Astrocyte (in vitro differentiated cells and primary cell): ENCODE measurements around the gene PCDHGC4. TPM values are rescaled to one million over a fixed set of nuclear protein-coding genes. Genes with fewer than 3 reads are reported as not detected.

Experiments used
- DNase-seq: peaks from one replicate; pipeline ENCODE4 v3.0.0-alpha.2; 2010; ENCODE audit warnings: low read depth
- FAIRE-seq: peaks from 2 replicates; lab custom pipeline; 2011; peaks lifted over from hg19 to GRCh38; lab: Jason Lieb, UNC
- H2AFZ ChIP-seq: 2 replicates; pipeline ENCODE4 v1.6.0; 2012; ENCODE audit warnings: low read depth, low read length, inconsistent platforms
- H3K27ac ChIP-seq: 2 replicates; pipeline ENCODE4 v1.5.1; 2011; ENCODE audit warnings: low read depth, low read length, inconsistent platforms
- H3K27me3 ChIP-seq: 2 replicates; pipeline ENCODE4 v1.6.0; 2011; ENCODE audit warnings: low read length, inconsistent platforms; ENCODE audit not compliant: insufficient read depth
- H3K36me3 ChIP-seq: 2 replicates; pipeline ENCODE4 v1.5.1; 2011; ENCODE audit warnings: low read length, inconsistent platforms; ENCODE audit not compliant: insufficient read depth
- H3K4me1 ChIP-seq: 2 replicates; pipeline ENCODE4 v1.5.1; 2011; ENCODE audit warnings: low read length, inconsistent platforms; ENCODE audit not compliant: insufficient read depth
- H3K4me2 ChIP-seq: 2 replicates; pipeline ENCODE4 v1.6.0; 2012; ENCODE audit warnings: low read length, inconsistent platforms
- H3K4me3 ChIP-seq: 2 replicates; pipeline ENCODE4 v1.5.1; 2011; ENCODE audit warnings: low read depth, mild to moderate bottlenecking, low read length, inconsistent platforms; ENCODE audit not compliant: insufficient read depth
- H3K79me2 ChIP-seq: 2 replicates; pipeline ENCODE4 v1.6.0; 2012; ENCODE audit warnings: mild to moderate bottlenecking, low read length, inconsistent platforms; ENCODE audit not compliant: insufficient read depth
- H3K9ac ChIP-seq: 2 replicates; pipeline ENCODE4 v1.6.0; 2012; ENCODE audit warnings: mild to moderate bottlenecking, low read length, inconsistent platforms
- H3K9me3 ChIP-seq: 2 replicates; pipeline ENCODE4 v1.5.1; 2012; ENCODE audit warnings: low read depth, mild to moderate bottlenecking, low read length, inconsistent platforms; ENCODE audit not compliant: insufficient read depth
- H4K20me1 ChIP-seq: 2 replicates; pipeline ENCODE4 v1.6.0; 2012; ENCODE audit warnings: low read length, inconsistent platforms; ENCODE audit not compliant: insufficient read depth
- H3K27ac Mint-ChIP-seq: one replicate; pipeline ENCODE4 v1.8.0; 2021; ENCODE audit warnings: mild to moderate bottlenecking, mixed read lengths; ENCODE audit not compliant: unreplicated experiment
- H3K27me3 Mint-ChIP-seq: one replicate; pipeline ENCODE4 v1.8.0; 2021; ENCODE audit warnings: low read depth, mixed read lengths; ENCODE audit not compliant: unreplicated experiment
- H3K36me3 Mint-ChIP-seq: one replicate; pipeline ENCODE4 v1.8.0; 2021; ENCODE audit warnings: low read depth, mixed read lengths; ENCODE audit not compliant: unreplicated experiment
- H3K4me1 Mint-ChIP-seq: one replicate; pipeline ENCODE4 v1.8.0; 2021; ENCODE audit warnings: low read depth, mixed read lengths; ENCODE audit not compliant: unreplicated experiment
- H3K4me3 Mint-ChIP-seq: one replicate; pipeline ENCODE4 v1.8.0; 2021; ENCODE audit warnings: mild to moderate bottlenecking, moderate library complexity, mixed read lengths; ENCODE audit not compliant: unreplicated experiment
- H3K9me3 Mint-ChIP-seq: one replicate; pipeline ENCODE4 v1.8.0; 2021; ENCODE audit warnings: mild to moderate bottlenecking, mixed read lengths; ENCODE audit not compliant: unreplicated experiment
- EZH2 ChIP-seq: IDR thresholded peaks from 2 replicates; pipeline ENCODE4 v1.6.1; 2012; ENCODE audit warnings: mild to moderate bottlenecking, low read length, inconsistent platforms; ENCODE audit not compliant: insufficient read depth
- total RNA-seq: library from RNA; stranded (reverse); gene quantifications from 2 replicates; pipeline ENCODE4 v1.2.1, GENCODE V29; 2021
- TF ChIP-seq, protein P1 (sequence below): IDR thresholded peaks from 2 replicates; pipeline ENCODE4 v1.5.1; 2011; ENCODE audit warnings: low read depth, mild to moderate bottlenecking, inconsistent platforms, low read length, moderate library complexity; ENCODE audit not compliant: insufficient read depth

PCDHGC4 gene
- total RNA-seq, 1 donor from 2014 or later = 7.4 TPM

DNA sequence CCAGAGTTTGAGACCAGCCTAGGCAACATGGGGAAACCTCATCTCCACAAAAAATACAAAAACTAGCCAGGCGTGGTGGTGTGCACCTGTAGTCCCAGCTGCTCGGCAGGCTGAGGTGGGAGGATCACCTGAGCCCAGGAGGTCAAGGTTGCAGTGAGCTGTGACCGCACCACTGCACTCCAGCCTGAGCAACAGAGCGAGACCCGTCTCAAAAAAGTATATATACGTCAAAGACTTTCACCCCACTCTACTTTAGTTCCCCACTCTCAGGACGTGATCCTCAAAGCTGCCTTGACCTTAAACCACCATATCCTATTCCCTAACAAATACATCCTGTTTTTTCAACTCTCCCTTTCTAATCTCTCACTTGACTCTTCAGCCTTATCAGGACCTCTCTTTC is 45.0 kb downstream of the PCDHGC4 start:
- H3K4me2 ChIP-seq = no peak overlapping the region
- Mint-ChIP-seq H3K27ac (no peak overlapping the region), H3K4me3 (no peak overlapping the region), H3K27me3 (no peaks in the 10 kb centered on the region), H3K4me1 (peaks cover 24% of the 10 kb centered on the region), H3K9me3 (no peaks in the 10 kb centered on the region), H3K36me3 (peaks cover 14% of the 10 kb centered on the region)
- no peaks in the 10 kb centered on the region for H3K27me3 ChIP-seq
- H2AFZ ChIP-seq = no peak overlapping the region
- no peak overlapping the region for H3K27ac ChIP-seq
- no peaks in the 10 kb centered on the region for H3K9me3 ChIP-seq
- no peak overlapping the region for H3K9ac ChIP-seq
- no peaks in the 10 kb centered on the region for H3K79me2 ChIP-seq
- H3K4me1 ChIP-seq = peaks cover 27% of the 10 kb centered on the region
- FAIRE-seq = no peak
- TF ChIP-seq, protein P1, sequence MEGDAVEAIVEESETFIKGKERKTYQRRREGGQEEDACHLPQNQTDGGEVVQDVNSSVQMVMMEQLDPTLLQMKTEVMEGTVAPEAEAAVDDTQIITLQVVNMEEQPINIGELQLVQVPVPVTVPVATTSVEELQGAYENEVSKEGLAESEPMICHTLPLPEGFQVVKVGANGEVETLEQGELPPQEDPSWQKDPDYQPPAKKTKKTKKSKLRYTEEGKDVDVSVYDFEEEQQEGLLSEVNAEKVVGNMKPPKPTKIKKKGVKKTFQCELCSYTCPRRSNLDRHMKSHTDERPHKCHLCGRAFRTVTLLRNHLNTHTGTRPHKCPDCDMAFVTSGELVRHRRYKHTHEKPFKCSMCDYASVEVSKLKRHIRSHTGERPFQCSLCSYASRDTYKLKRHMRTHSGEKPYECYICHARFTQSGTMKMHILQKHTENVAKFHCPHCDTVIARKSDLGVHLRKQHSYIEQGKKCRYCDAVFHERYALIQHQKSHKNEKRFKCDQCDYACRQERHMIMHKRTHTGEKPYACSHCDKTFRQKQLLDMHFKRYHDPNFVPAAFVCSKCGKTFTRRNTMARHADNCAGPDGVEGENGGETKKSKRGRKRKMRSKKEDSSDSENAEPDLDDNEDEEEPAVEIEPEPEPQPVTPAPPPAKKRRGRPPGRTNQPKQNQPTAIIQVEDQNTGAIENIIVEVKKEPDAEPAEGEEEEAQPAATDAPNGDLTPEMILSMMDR = no peak
- no peak for TF ChIP-seq EZH2
- H3K4me3 ChIP-seq = no peak overlapping the region
- DNase-seq = no peak
- H4K20me1 ChIP-seq = no peaks in the 10 kb centered on the region
- H3K36me3 ChIP-seq = peaks cover 27% of the 10 kb centered on the region

DNA sequence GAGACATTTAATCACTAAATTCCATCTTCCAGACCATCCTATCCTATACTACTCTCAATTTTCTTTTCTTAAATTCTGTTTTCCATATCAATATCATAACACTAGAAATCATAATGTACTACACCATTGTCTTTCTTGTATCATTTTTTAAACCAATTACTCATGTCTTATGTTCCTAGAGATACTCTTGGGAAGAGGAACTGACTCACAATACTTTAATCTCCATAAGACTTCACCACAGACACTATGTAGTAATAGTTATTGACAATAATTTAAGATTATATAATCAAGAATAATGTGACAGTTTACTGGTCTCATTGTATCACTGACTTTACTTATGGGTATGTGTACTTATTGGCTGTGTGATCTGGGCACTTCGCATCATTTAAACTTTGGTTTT is 47.9 kb downstream of the PCDHGC4 start:
- Histone ChIP-seq H3K79me2 (no peaks in the 10 kb centered on the region), H3K4me1 (peaks cover 15% of the 10 kb centered on the region), H2AFZ (no peak overlapping the region), H3K27me3 (no peaks in the 10 kb centered on the region), H3K36me3 (peaks cover 20% of the 10 kb centered on the region), H3K4me3 (no peak overlapping the region), H3K9me3 (no peaks in the 10 kb centered on the region), H3K9ac (no peak overlapping the region), H3K4me2 (no peak overlapping the region), H3K27ac (no peak overlapping the region), H4K20me1 (no peaks in the 10 kb centered on the region)
- peaks cover 13% of the 10 kb centered on the region for H3K4me1 Mint-ChIP-seq
- no peak overlapping the region for H3K27ac Mint-ChIP-seq
- TF ChIP-seq, protein P1 = no peak
- no peak for TF ChIP-seq EZH2
- H3K36me3 Mint-ChIP-seq = peaks cover 9% of the 10 kb centered on the region
- DNase-seq = no peak
- no peak overlapping the region for H3K4me3 Mint-ChIP-seq
- no peak for FAIRE-seq
- no peaks in the 10 kb centered on the region for H3K27me3 Mint-ChIP-seq
- peaks cover 1% of the 10 kb centered on the region for H3K9me3 Mint-ChIP-seq

DNA sequence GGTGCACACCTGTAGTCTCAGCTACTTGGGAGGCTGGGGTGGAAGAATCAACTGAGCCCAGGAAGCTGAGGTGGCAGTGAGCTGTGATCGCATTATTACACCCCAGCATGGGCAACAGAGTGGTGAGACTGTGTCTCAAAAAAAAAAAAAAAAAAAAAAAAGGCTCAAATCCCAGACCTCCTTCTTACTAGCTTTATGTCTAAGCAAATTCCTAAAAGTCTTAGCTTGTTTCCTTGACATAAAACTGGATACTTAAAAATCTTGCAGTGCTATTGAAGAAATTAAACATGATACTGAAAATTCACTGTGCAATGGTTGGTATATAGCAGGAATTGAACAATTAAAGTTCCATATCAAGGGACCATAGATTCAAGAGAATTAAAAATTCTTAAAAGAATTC is 49.1 kb downstream of the PCDHGC4 start:
- Histone ChIP-seq H2AFZ (no peak overlapping the region), H3K27me3 (no peaks in the 10 kb centered on the region), H4K20me1 (no peaks in the 10 kb centered on the region), H3K9ac (no peak overlapping the region), H3K79me2 (no peaks in the 10 kb centered on the region), H3K9me3 (no peaks in the 10 kb centered on the region), H3K4me3 (no peak overlapping the region), H3K4me1 (peaks cover 8% of the 10 kb centered on the region), H3K4me2 (no peak overlapping the region), H3K27ac (no peak overlapping the region), H3K36me3 (peaks cover 14% of the 10 kb centered on the region)
- DNase-seq (no peak), FAIRE-seq (no peak)
- H3K4me3 Mint-ChIP-seq = no peak overlapping the region
- peaks cover 8% of the 10 kb centered on the region for H3K36me3 Mint-ChIP-seq
- H3K4me1 Mint-ChIP-seq = peaks cover 7% of the 10 kb centered on the region
- no peak overlapping the region for H3K27ac Mint-ChIP-seq
- no peaks in the 10 kb centered on the region for H3K27me3 Mint-ChIP-seq
- H3K9me3 Mint-ChIP-seq = peaks cover 1% of the 10 kb centered on the region
- no peak for TF ChIP-seq EZH2
- TF ChIP-seq, protein P1 = no peak
